ENCODE results near the gene SYT17.

DNA sequence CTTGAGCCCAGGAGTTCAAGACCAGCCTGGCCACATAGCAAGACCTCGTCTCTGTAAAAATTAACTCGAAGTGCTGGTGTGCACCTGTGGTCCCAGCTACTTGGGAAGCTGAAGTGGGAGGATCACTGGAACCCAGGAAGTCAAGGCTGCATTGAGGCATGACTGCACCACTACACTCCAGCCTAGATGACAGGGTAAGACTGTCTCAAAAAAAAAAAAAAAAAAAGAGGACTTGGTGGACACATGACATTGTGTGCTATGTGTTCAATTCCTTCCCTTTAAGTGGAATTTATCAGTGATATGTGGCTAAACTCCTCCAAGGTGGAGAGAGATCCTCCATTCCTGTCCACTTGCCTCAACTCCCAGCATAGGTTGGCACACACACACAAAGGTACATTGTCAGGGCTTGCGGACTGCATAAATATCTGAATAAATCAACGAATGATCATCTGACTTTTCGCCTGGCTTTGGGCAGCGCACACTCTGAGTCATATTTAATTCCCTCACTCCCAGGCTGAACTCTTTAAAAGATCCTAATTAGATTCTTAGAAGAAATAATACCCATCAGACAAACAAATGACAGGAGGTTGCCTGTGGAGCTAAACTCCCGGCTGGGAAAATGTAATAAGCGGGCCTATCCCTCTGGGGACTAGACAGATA, 25.0 kb upstream of the SYT17 start:
- TF ChIP-seq, protein P1, sequence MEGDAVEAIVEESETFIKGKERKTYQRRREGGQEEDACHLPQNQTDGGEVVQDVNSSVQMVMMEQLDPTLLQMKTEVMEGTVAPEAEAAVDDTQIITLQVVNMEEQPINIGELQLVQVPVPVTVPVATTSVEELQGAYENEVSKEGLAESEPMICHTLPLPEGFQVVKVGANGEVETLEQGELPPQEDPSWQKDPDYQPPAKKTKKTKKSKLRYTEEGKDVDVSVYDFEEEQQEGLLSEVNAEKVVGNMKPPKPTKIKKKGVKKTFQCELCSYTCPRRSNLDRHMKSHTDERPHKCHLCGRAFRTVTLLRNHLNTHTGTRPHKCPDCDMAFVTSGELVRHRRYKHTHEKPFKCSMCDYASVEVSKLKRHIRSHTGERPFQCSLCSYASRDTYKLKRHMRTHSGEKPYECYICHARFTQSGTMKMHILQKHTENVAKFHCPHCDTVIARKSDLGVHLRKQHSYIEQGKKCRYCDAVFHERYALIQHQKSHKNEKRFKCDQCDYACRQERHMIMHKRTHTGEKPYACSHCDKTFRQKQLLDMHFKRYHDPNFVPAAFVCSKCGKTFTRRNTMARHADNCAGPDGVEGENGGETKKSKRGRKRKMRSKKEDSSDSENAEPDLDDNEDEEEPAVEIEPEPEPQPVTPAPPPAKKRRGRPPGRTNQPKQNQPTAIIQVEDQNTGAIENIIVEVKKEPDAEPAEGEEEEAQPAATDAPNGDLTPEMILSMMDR (IDR thresholded peaks at IDR 0.05): no peak
- TF ChIP-seq ZFX (IDR thresholded peaks at IDR 0.05; ENCODE audit: borderline replicate concordance): no peak
